ENCODE data around the gene PRSS12.
"Not testable (repeated sequence)": the region's sequence is repeated elsewhere in the genome, so short reads cannot be mapped to it uniquely, and the experiment has no call there.

PRSS12 gene, protein sequence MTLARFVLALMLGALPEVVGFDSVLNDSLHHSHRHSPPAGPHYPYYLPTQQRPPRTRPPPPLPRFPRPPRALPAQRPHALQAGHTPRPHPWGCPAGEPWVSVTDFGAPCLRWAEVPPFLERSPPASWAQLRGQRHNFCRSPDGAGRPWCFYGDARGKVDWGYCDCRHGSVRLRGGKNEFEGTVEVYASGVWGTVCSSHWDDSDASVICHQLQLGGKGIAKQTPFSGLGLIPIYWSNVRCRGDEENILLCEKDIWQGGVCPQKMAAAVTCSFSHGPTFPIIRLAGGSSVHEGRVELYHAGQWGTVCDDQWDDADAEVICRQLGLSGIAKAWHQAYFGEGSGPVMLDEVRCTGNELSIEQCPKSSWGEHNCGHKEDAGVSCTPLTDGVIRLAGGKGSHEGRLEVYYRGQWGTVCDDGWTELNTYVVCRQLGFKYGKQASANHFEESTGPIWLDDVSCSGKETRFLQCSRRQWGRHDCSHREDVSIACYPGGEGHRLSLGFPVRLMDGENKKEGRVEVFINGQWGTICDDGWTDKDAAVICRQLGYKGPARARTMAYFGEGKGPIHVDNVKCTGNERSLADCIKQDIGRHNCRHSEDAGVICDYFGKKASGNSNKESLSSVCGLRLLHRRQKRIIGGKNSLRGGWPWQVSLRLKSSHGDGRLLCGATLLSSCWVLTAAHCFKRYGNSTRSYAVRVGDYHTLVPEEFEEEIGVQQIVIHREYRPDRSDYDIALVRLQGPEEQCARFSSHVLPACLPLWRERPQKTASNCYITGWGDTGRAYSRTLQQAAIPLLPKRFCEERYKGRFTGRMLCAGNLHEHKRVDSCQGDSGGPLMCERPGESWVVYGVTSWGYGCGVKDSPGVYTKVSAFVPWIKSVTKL

GRCh38 chr4:118352843-118353533 is at the start of gene PRSS12:
Gene PRSS12, minus strand, starts transcription at chr4:118353003. Its CDS starts 283 bp downstream, at chr4:118352720.
- DNase-seq: peak; percentile 75

- DNase-seq: peak; percentile 31
These were observed 47.6 kb upstream of the PRSS12 start for GRCh38 chr4:118400356-118400755.

GRCh38 chr4:118399883-118400282 is 47.1 kb upstream of the PRSS12 start:
- DNase-seq: not testable (repeated sequence)

DNA sequence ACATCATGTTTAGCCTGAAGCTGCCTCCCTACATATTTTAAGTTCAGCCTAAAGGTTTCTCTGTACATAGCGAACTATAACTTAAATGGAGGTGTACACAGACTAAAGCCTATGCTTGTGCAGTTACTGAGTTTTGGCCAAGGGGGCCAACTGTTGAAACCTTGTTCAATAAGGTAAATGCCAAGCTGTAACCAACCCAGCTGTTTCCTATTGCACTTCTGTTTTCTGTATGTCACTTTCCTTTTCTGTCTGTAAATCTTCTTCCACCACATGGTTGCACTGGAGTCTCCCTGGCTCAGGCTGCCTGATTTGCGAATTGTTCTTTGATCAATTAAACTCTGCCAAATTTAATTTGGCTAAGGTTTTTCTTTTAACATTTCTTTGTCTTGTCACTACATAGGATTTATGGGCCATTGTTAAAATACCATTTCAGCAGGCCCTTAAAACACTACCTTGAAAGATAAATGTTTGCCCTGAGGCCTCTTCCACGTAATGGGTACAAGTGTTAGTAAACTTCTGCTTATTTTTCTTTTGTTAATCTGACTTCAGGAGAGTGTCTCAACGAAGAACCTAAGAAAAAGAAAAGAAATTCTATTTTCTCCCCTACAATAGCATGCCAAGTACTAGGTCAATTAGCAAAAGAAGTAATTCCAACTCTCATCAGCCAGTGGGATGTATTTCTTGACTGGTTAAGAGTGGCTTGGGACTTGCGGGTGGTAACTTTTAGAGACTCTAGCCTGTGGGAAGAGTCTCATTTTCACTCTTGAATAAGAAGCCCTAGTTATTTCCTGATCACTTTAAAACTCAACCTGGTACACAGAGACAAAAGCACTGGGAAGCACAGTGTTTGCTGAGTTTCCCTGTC is 45.7 kb upstream of the PRSS12 start:
- DNase-seq: no peak

DNA sequence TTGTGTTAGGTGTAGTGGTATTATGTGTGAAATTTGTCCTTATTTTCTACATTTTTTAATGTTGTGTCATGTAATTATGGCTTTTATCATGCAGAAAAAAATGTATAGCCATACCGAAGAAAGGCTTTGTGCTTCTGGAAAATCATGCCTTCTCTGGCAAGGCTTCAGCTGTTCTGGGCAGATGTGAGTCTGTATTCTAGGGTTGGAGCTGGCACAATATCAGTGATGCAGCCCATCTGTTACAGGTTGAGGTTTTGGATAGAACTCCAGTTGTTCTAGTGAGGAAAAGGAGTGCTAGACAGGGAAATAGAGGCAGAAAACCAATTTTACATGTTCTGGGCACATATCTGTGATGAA is 44.8 kb upstream of the PRSS12 start:
- DNase-seq: no peak

GRCh38 chr4:118396881-118397622 is 44.2 kb upstream of the PRSS12 start:
- no peak for DNase-seq

DNA sequence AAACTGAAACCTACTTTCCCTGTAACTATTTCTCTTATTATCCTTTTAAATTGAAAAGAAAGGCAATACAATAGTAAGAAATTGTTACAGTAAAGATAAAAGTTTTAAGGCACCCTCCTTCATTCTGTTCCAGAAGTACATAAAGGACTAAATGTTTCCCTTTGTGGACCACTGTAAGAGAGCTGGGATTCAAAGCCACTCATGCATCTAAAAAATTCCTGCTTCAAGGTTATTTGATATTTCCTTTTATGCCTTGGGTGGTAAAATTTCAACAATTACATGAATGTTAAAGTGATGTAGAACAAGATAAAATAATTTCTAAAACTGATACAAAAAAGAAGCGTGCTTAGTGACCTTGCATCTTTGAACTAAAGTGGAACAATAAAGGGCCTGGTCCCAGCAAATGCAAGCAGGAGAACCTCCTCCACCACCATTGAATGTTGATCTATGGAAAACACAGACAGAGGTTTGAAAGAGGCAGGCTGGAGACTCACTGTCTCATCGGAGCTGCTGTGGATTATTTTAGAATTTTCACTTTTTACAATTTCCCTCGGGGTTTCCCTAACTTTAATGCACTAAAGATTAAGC is 42.3 kb upstream of the PRSS12 start:
- no peak for DNase-seq

GRCh38 chr4:118392509-118392908 is 39.7 kb upstream of the PRSS12 start:
- DNase-seq: not testable (repeated sequence)

- no peak for DNase-seq
These were observed 37.3 kb upstream of the PRSS12 start for GRCh38 chr4:118390121-118390520.

GRCh38 chr4:118389721-118390120 is 36.9 kb upstream of the PRSS12 start:
- no peak for DNase-seq

DNA sequence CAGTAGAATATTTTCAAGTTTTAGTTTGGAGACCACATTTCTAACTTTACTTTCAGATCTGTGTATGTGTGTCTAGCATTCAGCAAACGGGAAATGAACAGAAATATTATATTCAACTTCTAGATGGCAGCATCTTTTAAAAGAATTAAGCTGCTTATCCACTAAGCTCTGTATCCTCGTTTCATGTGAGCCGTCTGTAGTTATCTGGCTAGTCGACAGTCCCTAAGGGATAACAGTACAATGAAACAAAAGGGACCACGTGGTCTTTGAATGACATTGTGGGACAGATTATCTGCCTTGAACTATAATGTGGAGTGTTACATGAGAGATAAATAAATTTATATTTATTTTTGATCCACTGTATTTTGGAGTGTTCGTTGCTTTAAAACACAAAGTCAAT is 35.8 kb upstream of the PRSS12 start:
- no peak for DNase-seq

DNA sequence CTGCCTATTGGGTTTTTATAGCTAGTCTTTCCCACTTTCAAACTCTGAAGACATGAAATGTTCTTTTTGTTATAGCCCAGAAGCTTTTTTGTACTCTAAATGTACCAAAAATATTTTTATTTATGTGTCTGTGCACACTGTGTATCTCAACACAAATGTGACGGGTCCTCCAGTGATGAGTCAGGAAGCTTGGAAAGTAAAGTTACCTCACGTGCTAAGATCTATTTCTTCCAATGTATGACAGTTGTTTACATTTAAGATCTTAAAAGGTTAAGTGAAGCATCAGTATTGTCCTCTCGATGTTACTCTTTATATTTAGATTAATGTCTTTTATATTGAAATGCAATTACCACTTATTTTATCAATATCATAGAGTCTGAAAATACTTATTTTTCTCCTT is 29.1 kb upstream of the PRSS12 start:
- no peak for DNase-seq

DNA sequence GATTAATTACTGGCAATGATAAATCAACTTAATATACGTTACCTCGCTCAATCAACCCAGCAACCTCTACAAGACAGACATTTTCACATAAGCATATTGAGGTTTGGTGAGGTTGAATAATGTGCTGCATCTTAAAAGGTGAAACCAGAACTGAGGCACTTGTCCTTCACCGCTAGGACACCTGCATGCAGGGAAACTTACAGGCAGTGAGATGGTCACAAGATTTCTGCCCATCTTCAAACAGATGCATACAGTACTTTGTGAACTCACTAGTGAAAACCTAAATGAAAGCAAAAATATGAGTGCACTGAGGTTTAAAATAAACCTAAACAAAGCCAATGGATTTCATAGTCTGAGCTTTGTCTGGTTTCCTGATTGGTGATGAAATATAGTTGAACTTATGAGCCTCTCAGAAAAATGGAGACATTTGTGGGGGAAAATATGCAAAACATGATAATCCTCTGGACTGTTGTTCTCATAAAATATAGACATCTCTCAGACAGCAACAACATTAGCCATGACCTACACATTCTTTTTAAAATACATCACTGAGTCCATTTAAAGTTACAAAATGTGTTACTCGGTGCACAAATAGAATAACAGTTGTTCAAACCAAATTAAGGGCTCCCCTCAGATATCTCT is 20.9 kb upstream of the PRSS12 start:
- peak; percentile 84 for DNase-seq

GRCh38 chr4:118372251-118372650 is 19.4 kb upstream of the PRSS12 start:
- DNase-seq: no peak

DNA sequence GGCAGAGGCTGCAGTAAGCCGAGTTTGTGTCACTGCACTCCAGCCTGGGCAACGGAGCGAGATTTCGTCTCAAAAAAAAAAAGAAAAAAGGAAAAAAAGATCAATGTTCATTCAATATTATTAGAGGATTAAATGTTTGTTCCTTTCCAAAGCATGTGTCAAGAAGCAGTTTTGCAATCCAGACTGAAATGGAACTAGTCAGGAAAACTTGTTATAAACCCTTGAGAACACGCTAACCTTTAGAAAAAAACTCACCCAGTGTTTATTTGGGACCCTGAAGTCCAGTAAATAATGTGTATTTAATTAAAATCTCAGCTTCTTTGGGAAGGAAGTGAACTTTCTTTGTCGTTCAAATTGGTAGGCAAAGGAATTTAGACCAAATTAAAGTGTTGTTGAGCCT is 16.4 kb upstream of the PRSS12 start:
- DNase-seq: no peak

DNA sequence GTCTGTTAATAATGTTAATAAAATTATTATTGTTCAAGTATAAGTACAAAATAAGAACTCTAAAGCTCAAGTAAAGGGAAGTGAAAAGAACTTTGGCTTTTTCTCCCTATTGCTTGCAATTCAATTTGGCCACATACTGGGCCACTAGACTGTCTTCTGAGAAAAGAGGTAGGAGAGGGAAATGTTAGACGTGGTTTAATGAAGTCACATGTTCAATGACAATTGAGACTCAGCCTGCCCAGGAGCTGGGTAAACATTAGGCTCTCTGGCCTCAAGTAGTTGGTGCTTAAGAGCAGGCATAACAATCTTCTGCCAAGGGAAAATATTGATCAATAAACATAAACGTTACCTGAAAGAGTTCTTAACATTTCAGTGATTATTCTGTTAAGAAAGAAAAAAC is 15.1 kb upstream of the PRSS12 start:
- DNase-seq: no peak

- no peak for DNase-seq
These were observed 14.6 kb upstream of the PRSS12 start for GRCh38 chr4:118367361-118367760.

GRCh38 chr4:118363166-118363565 is 10.4 kb upstream of the PRSS12 start:
- no peak for DNase-seq

- DNase-seq: no peak
These were observed 8.4 kb upstream of the PRSS12 start for GRCh38 chr4:118361192-118361591.

- no peak for DNase-seq
These were observed 7.3 kb upstream of the PRSS12 start for GRCh38 chr4:118360106-118360505.

- DNase-seq: no peak
These were observed 4.8 kb upstream of the PRSS12 start for GRCh38 chr4:118357601-118358000.
